ENCODE data around the gene BBS1. TPM values are rescaled to one million over a fixed set of nuclear protein-coding genes. Genes with fewer than 3 reads are reported as not detected.

BBS1 gene
- polyA plus RNA-seq, 1 donor = 17.8 TPM

GRCh38 chr11:66549696-66550095 is 39.3 kb downstream of the BBS1 start:
- no peak for DNase-seq (ENCODE audit: low read depth)

GRCh38 chr11:66550887-66551286 is 40.5 kb downstream of the BBS1 start:
- no peak for DNase-seq (ENCODE audit: low read depth)

- no peak for DNase-seq (ENCODE audit: low read depth)
Observed at GRCh38 chr11:66554602-66555001, 44.2 kb downstream of the BBS1 start.

- DNase-seq (ENCODE audit: low read depth) = no peak
Observed at GRCh38 chr11:66555416-66555815, 45.0 kb downstream of the BBS1 start.

- DNase-seq (ENCODE audit: low read depth) = no peak
Observed at GRCh38 chr11:66556086-66556485, 45.7 kb downstream of the BBS1 start.

- no peak for DNase-seq (ENCODE audit: low read depth)
Observed at GRCh38 chr11:66557733-66558326, 47.4 kb downstream of the BBS1 start.

GRCh38 chr11:66559142-66559865 is 48.9 kb downstream of the BBS1 start:
- no peak for DNase-seq (ENCODE audit: low read depth)

GRCh38 chr11:66559866-66560676 is 49.6 kb downstream of the BBS1 start:
- no peak for DNase-seq (ENCODE audit: low read depth)

- no peak for DNase-seq (ENCODE audit: low read depth)
Observed at GRCh38 chr11:66561178-66561974, 50.9 kb downstream of the BBS1 start.

- no peak for DNase-seq (ENCODE audit: low read depth)
Observed at GRCh38 chr11:66561975-66562248, 51.5 kb downstream of the BBS1 start.

GRCh38 chr11:66562275-66562674 is 51.8 kb downstream of the BBS1 start:
- DNase-seq (ENCODE audit: low read depth) = no peak

- no peak for DNase-seq (ENCODE audit: low read depth)
Observed at GRCh38 chr11:66562907-66563583, 52.6 kb downstream of the BBS1 start.

- DNase-seq (ENCODE audit: low read depth) = no peak
Observed at GRCh38 chr11:66563832-66564231, 53.4 kb downstream of the BBS1 start.

- DNase-seq (ENCODE audit: low read depth) = no peak
Observed at GRCh38 chr11:66564538-66564937, 54.1 kb downstream of the BBS1 start.

GRCh38 chr11:66564984-66565383 is 54.5 kb downstream of the BBS1 start:
- DNase-seq (ENCODE audit: low read depth) = no peak

- no peak for DNase-seq (ENCODE audit: low read depth)
Observed at GRCh38 chr11:66566221-66566620, 55.8 kb downstream of the BBS1 start.

GRCh38 chr11:66567787-66568123 is 57.3 kb downstream of the BBS1 start:
- no peak for DNase-seq (ENCODE audit: low read depth)

- no peak for DNase-seq (ENCODE audit: low read depth)
Observed at GRCh38 chr11:66568124-66568916, 57.9 kb downstream of the BBS1 start, which contains the start of gene CTSF. Gene CTSF (minus strand): TSS chr11:66568606. CDS start chr11:66568486, 120 bp downstream.

- DNase-seq (ENCODE audit: low read depth) = no peak
Observed at GRCh38 chr11:66569076-66569475, 58.6 kb downstream of the BBS1 start.

GRCh38 chr11:66570079-66570849 is 59.8 kb downstream of the BBS1 start:
- DNase-seq (ENCODE audit: low read depth) = no peak

All from forelimb muscle (tissue), 1 donor.